ENCODE measurements around the gene SLCO1B1. TPM values are rescaled to one million over a fixed set of nuclear protein-coding genes. Genes with fewer than 3 reads are reported as not detected.
"Not testable (repeated sequence)": the region's sequence is repeated elsewhere in the genome, so short reads cannot be mapped to it uniquely, and the experiment has no call there.

SLCO1B1 gene, protein sequence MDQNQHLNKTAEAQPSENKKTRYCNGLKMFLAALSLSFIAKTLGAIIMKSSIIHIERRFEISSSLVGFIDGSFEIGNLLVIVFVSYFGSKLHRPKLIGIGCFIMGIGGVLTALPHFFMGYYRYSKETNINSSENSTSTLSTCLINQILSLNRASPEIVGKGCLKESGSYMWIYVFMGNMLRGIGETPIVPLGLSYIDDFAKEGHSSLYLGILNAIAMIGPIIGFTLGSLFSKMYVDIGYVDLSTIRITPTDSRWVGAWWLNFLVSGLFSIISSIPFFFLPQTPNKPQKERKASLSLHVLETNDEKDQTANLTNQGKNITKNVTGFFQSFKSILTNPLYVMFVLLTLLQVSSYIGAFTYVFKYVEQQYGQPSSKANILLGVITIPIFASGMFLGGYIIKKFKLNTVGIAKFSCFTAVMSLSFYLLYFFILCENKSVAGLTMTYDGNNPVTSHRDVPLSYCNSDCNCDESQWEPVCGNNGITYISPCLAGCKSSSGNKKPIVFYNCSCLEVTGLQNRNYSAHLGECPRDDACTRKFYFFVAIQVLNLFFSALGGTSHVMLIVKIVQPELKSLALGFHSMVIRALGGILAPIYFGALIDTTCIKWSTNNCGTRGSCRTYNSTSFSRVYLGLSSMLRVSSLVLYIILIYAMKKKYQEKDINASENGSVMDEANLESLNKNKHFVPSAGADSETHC
- not detected in 3 replicates for polyA plus RNA-seq
- not detected for polyA plus RNA-seq (2011; ENCODE audit: low read depth)
- polyA plus RNA-seq (2011; cell fraction: cytosol; rRNA removed), result not detected in 2 replicates
- not detected in 2 replicates for polyA plus RNA-seq (2011; cell fraction: nucleus; rRNA removed)
- not detected in 2 replicates for polyA plus RNA-seq (2012; ENCODE audit: low replicate concordance)
- 0.20 TPM in 1 of 3 replicates, not detected in the others for polyA minus RNA-seq
- polyA minus RNA-seq (2011; cell fraction: cytosol; rRNA and poly(A)+ RNA removed), result not detected
- polyA minus RNA-seq (2011; cell fraction: nucleus; rRNA and poly(A)+ RNA removed), result not detected in 2 replicates

DNA sequence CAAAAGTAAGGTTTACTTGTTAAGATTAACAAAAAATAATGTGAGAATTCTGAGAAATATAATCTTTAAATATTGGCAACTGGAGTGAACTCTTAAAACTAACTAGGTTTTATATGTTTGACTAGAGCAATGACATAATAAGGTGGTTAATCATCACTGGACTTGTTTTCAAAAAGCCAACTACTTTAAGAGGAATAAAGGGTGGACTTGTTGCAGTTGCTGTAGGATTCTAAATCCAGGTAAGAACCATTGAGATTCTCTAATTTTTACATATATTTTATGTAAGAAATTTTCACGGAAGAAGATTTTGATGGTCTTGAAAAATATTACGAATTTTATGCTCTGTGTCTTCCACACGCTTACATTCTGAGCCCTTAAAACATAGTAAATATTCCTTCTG is at the start of gene SLCO1B1:
Gene SLCO1B1, plus strand, starts transcription at position 197 of the 400 bp plus-strand sequence. CDS start 10,381 bp downstream, outside the sequence.
- dilution Hi-C loops (cut with MboI; ENCODE audit: extremely low pct_ligation_motif_present, low sequenced_read_pairs), result no loop called here
- H3K4me3 ChIP-seq (ENCODE audit: control insufficient read depth in 2 of 3, extremely low read depth in 1 of 3, insufficient read depth in 2 of 3, low read depth in 1 of 3, low read length in 3 of 3), result no peak within 1 kb of the TSS
- no peak for FAIRE-seq
- H2AFZ ChIP-seq (ENCODE audit: control insufficient read depth, low read length), result no peak within 1 kb of the TSS
- H3K36me3 ChIP-seq (ENCODE audit: control insufficient read depth in 2 of 2, extremely low read depth in 1 of 2, insufficient read depth in 2 of 2, low read length in 2 of 2), result no peaks in the 10 kb centered on the region
- TF ChIP-seq EZH2 (IDR thresholded peaks at IDR 0.05; ENCODE audit: low read length), result no peak
- TF ChIP-seq, protein P1, sequence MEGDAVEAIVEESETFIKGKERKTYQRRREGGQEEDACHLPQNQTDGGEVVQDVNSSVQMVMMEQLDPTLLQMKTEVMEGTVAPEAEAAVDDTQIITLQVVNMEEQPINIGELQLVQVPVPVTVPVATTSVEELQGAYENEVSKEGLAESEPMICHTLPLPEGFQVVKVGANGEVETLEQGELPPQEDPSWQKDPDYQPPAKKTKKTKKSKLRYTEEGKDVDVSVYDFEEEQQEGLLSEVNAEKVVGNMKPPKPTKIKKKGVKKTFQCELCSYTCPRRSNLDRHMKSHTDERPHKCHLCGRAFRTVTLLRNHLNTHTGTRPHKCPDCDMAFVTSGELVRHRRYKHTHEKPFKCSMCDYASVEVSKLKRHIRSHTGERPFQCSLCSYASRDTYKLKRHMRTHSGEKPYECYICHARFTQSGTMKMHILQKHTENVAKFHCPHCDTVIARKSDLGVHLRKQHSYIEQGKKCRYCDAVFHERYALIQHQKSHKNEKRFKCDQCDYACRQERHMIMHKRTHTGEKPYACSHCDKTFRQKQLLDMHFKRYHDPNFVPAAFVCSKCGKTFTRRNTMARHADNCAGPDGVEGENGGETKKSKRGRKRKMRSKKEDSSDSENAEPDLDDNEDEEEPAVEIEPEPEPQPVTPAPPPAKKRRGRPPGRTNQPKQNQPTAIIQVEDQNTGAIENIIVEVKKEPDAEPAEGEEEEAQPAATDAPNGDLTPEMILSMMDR (optimal IDR thresholded peaks at IDR 0.05 in 1 of 3, IDR thresholded peaks at IDR 0.05 in 1 of 3, conservative IDR thresholded peaks at IDR 0.05 in 1 of 3; ENCODE audit: extremely low read depth in 1 of 3, insufficient read depth in 2 of 3, low read length in 3 of 3), result no peak
- no peak for DNase-seq (ENCODE audit: low read depth, low spot score)
- no peaks in the 10 kb centered on the region for H4K20me1 ChIP-seq (ENCODE audit: control insufficient read depth, extremely low read depth, insufficient read depth, low read length)
- H3K9ac ChIP-seq (ENCODE audit: control insufficient read depth, extremely low read depth, insufficient read depth, low read length), result no peak within 1 kb of the TSS
- no peak within 1 kb of the TSS for H3K27ac ChIP-seq (ENCODE audit: control insufficient read depth, insufficient read depth, low read length)
- no peaks in the 10 kb centered on the region for H3K4me1 ChIP-seq (ENCODE audit: control insufficient read depth, extremely low read depth, insufficient read depth, low read length)
- H3K9me3 ChIP-seq (ENCODE audit: control insufficient read depth, low read depth, low read length), result no peaks in the 10 kb centered on the region
- H3K9me1 ChIP-seq (ENCODE audit: control insufficient read depth, extremely low read depth, insufficient read depth, low read length), result no peaks in the 10 kb centered on the region
- H3K4me2 ChIP-seq (ENCODE audit: control insufficient read depth, extremely low read depth, insufficient read depth, low read depth, low read length), result no peak within 1 kb of the TSS
- no peaks in the 10 kb centered on the region for H3K27me3 ChIP-seq (ENCODE audit: control insufficient read depth, extremely low read depth, insufficient read depth, low read length)
- no peaks in the 10 kb centered on the region for H3K79me2 ChIP-seq (ENCODE audit: control insufficient read depth, insufficient read depth, low read length)

DNA sequence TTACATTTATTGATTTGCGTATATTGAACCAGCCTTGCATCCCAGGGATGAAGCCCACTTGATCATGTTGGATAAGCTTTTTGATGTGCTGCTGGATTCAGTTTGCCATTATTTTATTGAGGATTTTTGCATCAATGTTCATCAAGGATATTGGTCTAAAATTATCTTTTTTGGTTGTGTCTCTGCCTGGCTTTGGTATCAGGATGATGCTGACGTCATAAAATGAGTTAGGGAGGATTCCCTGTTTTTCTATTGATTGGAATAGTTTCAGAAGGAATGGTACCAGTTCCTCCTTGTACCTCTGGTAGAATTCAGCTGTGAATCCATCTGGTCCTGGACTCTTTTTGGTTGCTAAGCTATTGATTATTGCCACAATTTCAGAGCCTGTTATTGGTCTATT is 46.2 kb upstream of the SLCO1B1 start:
- H3K9ac ChIP-seq (ENCODE audit: control insufficient read depth, extremely low read depth, insufficient read depth, low read length); H3K4me1 ChIP-seq (ENCODE audit: control insufficient read depth, extremely low read depth, insufficient read depth, low read length); H2AFZ ChIP-seq (ENCODE audit: control insufficient read depth, low read length); H3K27ac ChIP-seq (ENCODE audit: control insufficient read depth, insufficient read depth, low read length); H3K79me2 ChIP-seq (ENCODE audit: control insufficient read depth, insufficient read depth, low read length); H3K27me3 ChIP-seq (ENCODE audit: control insufficient read depth, extremely low read depth, insufficient read depth, low read length); H3K9me1 ChIP-seq (ENCODE audit: control insufficient read depth, extremely low read depth, insufficient read depth, low read length); H3K36me3 ChIP-seq (ENCODE audit: control insufficient read depth in 2 of 2, extremely low read depth in 1 of 2, insufficient read depth in 2 of 2, low read length in 2 of 2); H3K4me2 ChIP-seq (ENCODE audit: control insufficient read depth, extremely low read depth, insufficient read depth, low read depth, low read length); FAIRE-seq; DNase-seq (ENCODE audit: low read depth, low spot score); dilution Hi-C loops (cut with MboI; ENCODE audit: extremely low pct_ligation_motif_present, low sequenced_read_pairs); H3K9me3 ChIP-seq (ENCODE audit: control insufficient read depth, low read depth, low read length); H3K4me3 ChIP-seq (ENCODE audit: control insufficient read depth in 2 of 3, extremely low read depth in 1 of 3, insufficient read depth in 2 of 3, low read depth in 1 of 3, low read length in 3 of 3); H4K20me1 ChIP-seq (ENCODE audit: control insufficient read depth, extremely low read depth, insufficient read depth, low read length): not testable (repeated sequence)

Measured in keratinocyte (primary cell).